ENCODE results near the gene EXOC8.

GRCh38 chr1:231329483-231329882 lies 8.2 kb downstream of the EXOC8 start:
- TF ChIP-seq CTCF (IDR thresholded peaks at IDR 0.05), result no peak
- TF ChIP-seq POLR2A (IDR thresholded peaks at IDR 0.05), result no peak
- no peak for TF ChIP-seq POLR2AphosphoS5 (IDR thresholded peaks at IDR 0.05)
